Astrocyte (in vitro differentiated cells and primary cell): Measurements from ENCODE around the gene SKA1.

Experiments used
- CTCF ChIP-seq: IDR thresholded peaks from 2 replicates; pipeline ENCODE4 v1.5.1; 2011; ENCODE audit warnings: low read depth, mild to moderate bottlenecking, inconsistent platforms, low read length, moderate library complexity; ENCODE audit not compliant: insufficient read depth
- EZH2 ChIP-seq: IDR thresholded peaks from 2 replicates; pipeline ENCODE4 v1.6.1; 2012; ENCODE audit warnings: mild to moderate bottlenecking, low read length, inconsistent platforms; ENCODE audit not compliant: insufficient read depth

- TF ChIP-seq CTCF (no peak), EZH2 (no peak)
Measured at GRCh38 chr18:50428531-50429206, 53.8 kb downstream of the SKA1 start.
